HCT116 (cell line): Measurements from ENCODE around the gene IQGAP2.

Experiments used
- ELF1 ChIP-seq: IDR thresholded peaks from 2 replicates; pipeline ENCODE4 v1.6.1; 2012; ENCODE audit warnings: low read depth, borderline replicate concordance
- POLR2AphosphoS5 ChIP-seq: IDR thresholded peaks from 2 replicates; pipeline ENCODE4 v1.6.1; 2011; ENCODE audit warnings: mild to moderate bottlenecking, low read depth, low read length, moderate library complexity
- TF ChIP-seq, protein P1 (sequence below), 3 experiments: fragments of 200-600 bp in 1 of 3; sonication (generic) in 1 of 3; IDR thresholded peaks in 2 of 3; conservative IDR thresholded peaks in 1 of 3; 2 replicates each; pipeline ENCODE4 v1.5.1; 2012 to 2017; ENCODE audit warnings: low read depth in 2 of 3, low read length in 2 of 3, antibody characterized with exemption in 1 of 3, borderline replicate concordance in 1 of 3, control low read depth in 1 of 3, mild to moderate bottlenecking in 1 of 3, mixed read lengths in 1 of 3, mixed run types in 1 of 3, moderate library complexity in 1 of 3; ENCODE audit not compliant: insufficient read depth in 1 of 3

DNA sequence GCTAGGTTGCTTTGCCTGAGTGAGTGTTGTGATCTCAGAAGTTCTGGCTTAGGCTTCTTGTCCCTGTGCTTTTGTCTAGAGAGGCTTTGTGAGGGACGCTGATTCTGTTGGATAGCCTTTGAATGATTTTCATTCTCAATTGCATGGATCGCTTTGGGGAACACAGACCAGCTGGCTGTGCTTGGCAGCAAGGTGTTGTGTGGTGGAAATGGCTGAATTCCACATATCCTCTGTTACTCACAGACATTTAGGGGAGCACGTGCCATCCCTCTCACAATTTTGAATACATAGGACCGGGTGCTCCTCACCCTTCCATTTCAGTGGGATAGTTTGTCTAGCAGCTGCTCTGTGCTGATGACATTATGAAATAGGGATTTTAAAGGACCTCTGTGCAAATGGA is 76.2 kb downstream of the IQGAP2 start:
- TF ChIP-seq POLR2AphosphoS5 (no peak), ELF1 (no peak)
- TF ChIP-seq, protein P1, sequence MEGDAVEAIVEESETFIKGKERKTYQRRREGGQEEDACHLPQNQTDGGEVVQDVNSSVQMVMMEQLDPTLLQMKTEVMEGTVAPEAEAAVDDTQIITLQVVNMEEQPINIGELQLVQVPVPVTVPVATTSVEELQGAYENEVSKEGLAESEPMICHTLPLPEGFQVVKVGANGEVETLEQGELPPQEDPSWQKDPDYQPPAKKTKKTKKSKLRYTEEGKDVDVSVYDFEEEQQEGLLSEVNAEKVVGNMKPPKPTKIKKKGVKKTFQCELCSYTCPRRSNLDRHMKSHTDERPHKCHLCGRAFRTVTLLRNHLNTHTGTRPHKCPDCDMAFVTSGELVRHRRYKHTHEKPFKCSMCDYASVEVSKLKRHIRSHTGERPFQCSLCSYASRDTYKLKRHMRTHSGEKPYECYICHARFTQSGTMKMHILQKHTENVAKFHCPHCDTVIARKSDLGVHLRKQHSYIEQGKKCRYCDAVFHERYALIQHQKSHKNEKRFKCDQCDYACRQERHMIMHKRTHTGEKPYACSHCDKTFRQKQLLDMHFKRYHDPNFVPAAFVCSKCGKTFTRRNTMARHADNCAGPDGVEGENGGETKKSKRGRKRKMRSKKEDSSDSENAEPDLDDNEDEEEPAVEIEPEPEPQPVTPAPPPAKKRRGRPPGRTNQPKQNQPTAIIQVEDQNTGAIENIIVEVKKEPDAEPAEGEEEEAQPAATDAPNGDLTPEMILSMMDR (IDR thresholded peaks at IDR 0.05 in 2 of 3, conservative IDR thresholded peaks at IDR 0.05 in 1 of 3; ENCODE audit: borderline replicate concordance in 1 of 3, insufficient read depth in 1 of 3, low read depth in 2 of 3, low read length in 2 of 3), result no peak
